GM12878 (cell line): ENCODE measurements around the gene KLRK1. TPM values are rescaled to one million over a fixed set of nuclear protein-coding genes. Genes with fewer than 3 reads are reported as not detected.
"Not testable (repeated sequence)": the region's sequence is repeated elsewhere in the genome, so short reads cannot be mapped to it uniquely, and the experiment has no call there.

ENCODE experiments used
- ATAC-seq: fragments of 200-7000 bp; cut with Tn5 transposase; 3 replicates; pipeline ENCODE4 v1.9.1; 2020; ENCODE audit warnings: mild to moderate bottlenecking, moderate library complexity
- BruUV-seq: library from RNA; stranded (reverse); fragments of 400-500 nt; replicated peaks from 2 replicates; lab custom pipeline; 2021; lab: Mats Ljungman, UMichigan
- CTCF ChIA-PET: fragments of 300-600 bp; sonication (Branson Sonifier 250); formaldehyde crosslinking; extraction: SDS; loops from one replicate; lab custom pipeline; 2021; ENCODE audit warnings: inconsistent platforms; lab: Yijun Ruan, JAX
- POLR2A ChIA-PET: fragments of 350-600 bp; formaldehyde crosslinking; extraction: SDS; loops from one replicate; lab custom pipeline; 2021; ENCODE audit warnings: inconsistent platforms; lab: Charles Lee
- RAD21 ChIA-PET: fragments of 300-600 bp; sonication (Branson Sonifier 250); formaldehyde crosslinking; loops from one replicate; lab custom pipeline; 2023; ENCODE audit warnings: antibody characterized with exemption; ENCODE audit not compliant: unreplicated experiment; lab: Charles Lee
- SMC1A ChIA-PET: fragments of 300-600 bp; sonication (Branson Sonifier 250); formaldehyde crosslinking; loops from one replicate; lab custom pipeline; 2023; ENCODE audit not compliant: unreplicated experiment, uncharacterized antibody; lab: Charles Lee
- DNase-seq: peaks from one replicate; pipeline ENCODE4 v3.0.0-alpha.2; 2011; ENCODE audit warnings: low read depth, low spot score
- FAIRE-seq: peaks from 3 replicates; lab custom pipeline; 2011; peaks lifted over from hg19 to GRCh38; lab: Jason Lieb, UNC
- H2AFZ ChIP-seq: 2 replicates; pipeline ENCODE4 v1.6.0; 2011; ENCODE audit warnings: low read depth, low read length, control low read depth; ENCODE audit not compliant: control insufficient read depth
- H3K27ac ChIP-seq: 2 replicates; pipeline ENCODE4 v1.5.1; 2011; ENCODE audit warnings: control low read depth; ENCODE audit not compliant: control insufficient read depth, insufficient read depth
- H3K27me3 ChIP-seq, 2 experiments: replicated peaks in 1 of 2; 2 replicates each; pipeline versions ENCODE4 v1.6.0 to v1.6.1; 2011; ENCODE audit warnings: low read length in 1 of 2; ENCODE audit not compliant: control insufficient read depth in 2 of 2, insufficient read depth in 2 of 2
- H3K36me3 ChIP-seq, 2 experiments: 2 replicates each; pipeline ENCODE4 v1.5.1; 2011; ENCODE audit warnings: low read length in 1 of 2; ENCODE audit not compliant: control insufficient read depth in 2 of 2, insufficient read depth in 2 of 2
- H3K4me1 ChIP-seq: 2 replicates; pipeline ENCODE4 v1.6.1; 2011; ENCODE audit warnings: mild to moderate bottlenecking, low read length, moderate library complexity, mixed read lengths; ENCODE audit not compliant: control insufficient read depth, insufficient read depth
- H3K4me2 ChIP-seq: 2 replicates; pipeline ENCODE4 v1.6.0; 2011; ENCODE audit warnings: control low read depth; ENCODE audit not compliant: control insufficient read depth, insufficient read depth
- H3K4me3 ChIP-seq: fragments of 200-600 bp; sonication (generic); 2 replicates; pipeline ENCODE4 v1.5.1; 2016
- H3K79me2 ChIP-seq: 2 replicates; pipeline ENCODE4 v1.6.0; 2011; ENCODE audit warnings: low read length; ENCODE audit not compliant: control insufficient read depth, insufficient read depth
- H3K9ac ChIP-seq: 2 replicates; pipeline ENCODE4 v1.8.0; 2011; ENCODE audit warnings: low read length, control low read depth, mixed read lengths; ENCODE audit not compliant: control insufficient read depth, insufficient read depth
- H3K9me3 ChIP-seq: replicated peaks from 3 replicates; pipeline ENCODE4 v1.5.1; 2011; ENCODE audit warnings: mild to moderate bottlenecking, low read length; ENCODE audit not compliant: control insufficient read depth, insufficient read depth
- H4K20me1 ChIP-seq: 2 replicates; pipeline ENCODE4 v1.6.0; 2011; ENCODE audit not compliant: control insufficient read depth, insufficient read depth
- EED ChIP-seq: sonication (generic); IDR thresholded peaks from 2 replicates; pipeline ENCODE4 v1.6.1; 2016; ENCODE audit warnings: antibody characterized with exemption, low read depth
- IKZF1 ChIP-seq: fragments of 450-650 bp; conservative IDR thresholded peaks from 2 replicates; pipeline ENCODE4 v1.6.1; 2017; ENCODE audit warnings: antibody characterized with exemption, mild to moderate bottlenecking
- MLLT1 ChIP-seq: fragments of 450-650 bp; IDR thresholded peaks from 2 replicates; pipeline ENCODE4 v1.6.1; 2016; ENCODE audit warnings: mild to moderate bottlenecking
- RAD21 ChIP-seq: IDR thresholded peaks from 2 replicates; pipeline ENCODE4 v1.6.1; 2011; ENCODE audit warnings: mild to moderate bottlenecking, low read depth, low read length, moderate library complexity; ENCODE audit not compliant: insufficient read depth
- RUNX3 ChIP-seq: IDR thresholded peaks from 2 replicates; pipeline ENCODE4 v1.6.1; 2012; ENCODE audit warnings: low read length, inconsistent platforms
- SP1 ChIP-seq: IDR thresholded peaks from one replicate; pipeline ENCODE4 v1.6.1; 2011; ENCODE audit warnings: low read depth, low read length
- WGBS: methylation state at CpG from one replicate; pipeline ENCODE4 v1.1.6; 2016; ENCODE audit warnings: low lambda C conversion rate; ENCODE audit not compliant: insufficient replicate concordance, insufficient coverage; ENCODE audit errors: missing lambda C conversion rate; 5-methylcytosine and 5-hydroxymethylcytosine counted together
- in situ Hi-C: fragments of 300-500 bp; cut with MboI; formaldehyde crosslinking; loops from 9 replicates; pipeline ENCODE4 v1.14.3; 2018; ENCODE audit warnings: mixed read lengths
- intact Hi-C: fragments of 100-400 bp; cut with micrococcal nuclease; formaldehyde crosslinking; loops from one replicate; pipeline ENCODE4 v1.14.2; 2022; ENCODE audit not compliant: unreplicated experiment
- polyA plus RNA-seq, 11 experiments: library from polyadenylated mRNA; depleted of rRNA in 4 of 11; unstranded in 6 of 11; stranded (reverse) in 5 of 11; fragments of >200 nt; fragmentation: Nextera tagmentation in 4 of 11; fragmentation: Illumina TruSeq in 1 of 11; extraction: Ambion mirVana in 4 of 11; extraction: Trizol in 1 of 11; gene quantifications; 1 replicate in 1 of 11; 2 replicates in 10 of 11; pipeline versions ENCODE4 v1.2.1 to v1.2.3, GENCODE V29; 2011 to 2016; ENCODE audit warnings: inconsistent platforms in 2 of 11, missing spikeins in 2 of 11, low read depth in 1 of 11
- total RNA-seq, 4 experiments: library from RNA; depleted of rRNA in 3 of 4; stranded (reverse); fragments of >200 nt in 3 of 4; fragmentation: Illumina TruSeq in 1 of 4; extraction: Trizol in 1 of 4; gene quantifications; 2 replicates each; pipeline versions ENCODE4 v1.2.1 to v1.2.3, GENCODE V29; 2013 to 2021

The KLRK1 gene
- total and polyA plus RNA-seq, 10 of the 15 experiments (the other 5 are each of a cell fraction or from before 2014, with no cell fraction given): 0.27 to 2.0 (median 0.99) TPM

GRCh38 chr12:10392394-10392930 is 2.6 kb upstream of the KLRK1 start (continued):
- TF ChIP-seq SP1 (peak; percentile 15), RUNX3 (peak; percentile 99), RAD21 (0 out of 2 replicates have a peak, but pooled peaks have one; percentile 9), IKZF1 (peak; percentile 64; the same call in 1 of the 2 replicates), EED (peak; percentile 63; the same call in 1 of the 2 replicates), MLLT1 (peak; percentile 42; the same call in 1 of the 2 replicates)

GRCh38 chr12:10390991-10391390 is 1.1 kb upstream of the KLRK1 start:
- in situ Hi-C loops, ATAC-seq, FAIRE-seq, H3K27me3 ChIP-seq, H3K4me1 ChIP-seq, H3K4me2 ChIP-seq, DNase-seq, H3K4me3 ChIP-seq, H3K9ac ChIP-seq, H3K79me2 ChIP-seq, H3K36me3 ChIP-seq, H3K9me3 ChIP-seq, H2AFZ ChIP-seq, H4K20me1 ChIP-seq, BruUV-seq, H3K27ac ChIP-seq: not testable (repeated sequence)
- ChIA-PET RAD21 (interaction anchor here (6.7 kb wide), 1 partner anchor 26 kb away, joined by 75 read pairs; no protein-coding TSS in a partner anchor), POLR2A (interaction anchor here (1.5 kb wide), 1 partner anchor 24 kb away, joined by 3 read pairs; no protein-coding TSS in a partner anchor), CTCF (interaction anchor here (0.6 to 2.0 kb wide), 6 partner anchors 9 to 783 kb away, joined by 3 to 9 read pairs (median 4); no protein-coding TSS in a partner anchor), SMC1A (interaction anchor here (1.3 to 3.4 kb wide), 3 partner anchors 16 to 26 kb away, joined by 5 to 67 read pairs (median 6); no protein-coding TSS in a partner anchor)
- intact Hi-C loops: loop anchor here (10.0 kb wide), 1 partner anchor 284 kb away; the partner anchor contains the start of gene STYK1
- 71% methylated on average over 6 of the region's 7 CpGs for WGBS
